DOHH2 (cell line): ENCODE data around the gene CAMSAP1.

Source experiments
- H3F3A ChIP-seq: fragments of 200-600 bp; sonication (generic), shearing (Covaris generic); 2 replicates; pipeline ENCODE4 v1.6.0; 2016; ENCODE audit warnings: antibody characterized with exemption, mild to moderate bottlenecking; ENCODE audit not compliant: control insufficient read depth, insufficient read depth
- H3K27ac ChIP-seq: fragments of 200-600 bp; sonication (generic); 2 replicates; pipeline ENCODE4 v1.5.1; 2014; ENCODE audit warnings: low read depth, mild to moderate bottlenecking, low read length, moderate library complexity
- H3K27me3 ChIP-seq: fragments of 200-600 bp; sonication (generic); 2 replicates; pipeline ENCODE4 v1.6.1; 2014; ENCODE audit warnings: mild to moderate bottlenecking, low read length, mixed read lengths; ENCODE audit not compliant: control insufficient read depth
- H3K36me3 ChIP-seq: fragments of 200-600 bp; sonication (generic); 2 replicates; pipeline ENCODE4 v1.6.1; 2014; ENCODE audit warnings: mild to moderate bottlenecking, low read length, moderate library complexity, mixed read lengths; ENCODE audit not compliant: control insufficient read depth
- H3K4me1 ChIP-seq: fragments of 200-600 bp; sonication (generic); 2 replicates; pipeline ENCODE4 v1.6.1; 2014; ENCODE audit warnings: mild to moderate bottlenecking, low read length, mixed read lengths; ENCODE audit not compliant: control insufficient read depth
- H3K4me2 ChIP-seq: fragments of 200-600 bp; sonication (generic); 2 replicates; pipeline ENCODE4 v1.6.0; 2014; ENCODE audit warnings: mild to moderate bottlenecking, low read length, moderate library complexity
- H3K4me3 ChIP-seq: fragments of 200-600 bp; sonication (generic); 2 replicates; pipeline ENCODE4 v1.5.1; 2014; ENCODE audit warnings: mild to moderate bottlenecking, low read length, mixed read lengths
- H3K79me2 ChIP-seq: fragments of 200-600 bp; sonication (generic); 2 replicates; pipeline ENCODE4 v1.6.1; 2014; ENCODE audit warnings: mild to moderate bottlenecking, low read length, mixed read lengths; ENCODE audit not compliant: control insufficient read depth
- H3K9me2 ChIP-seq: fragments of 200-600 bp; sonication (generic); replicated peaks from 2 replicates; pipeline ENCODE4 v1.6.1; 2014; ENCODE audit warnings: mild to moderate bottlenecking, low read length, mixed read lengths; ENCODE audit not compliant: control insufficient read depth
- H3K9me3 ChIP-seq: fragments of 200-600 bp; sonication (generic); 2 replicates; pipeline ENCODE4 v1.6.1; 2014; ENCODE audit warnings: antibody characterized with exemption, low read length, mixed read lengths; ENCODE audit not compliant: control insufficient read depth, insufficient read depth
- H4K20me1 ChIP-seq: fragments of 200-600 bp; sonication (generic); 2 replicates; pipeline ENCODE4 v1.6.0; 2014; ENCODE audit warnings: low read depth, mild to moderate bottlenecking, antibody characterized with exemption, low read length, moderate library complexity; ENCODE audit not compliant: control insufficient read depth, insufficient read depth
- EZH2phosphoT487 ChIP-seq: fragments of 200-600 bp; sonication (generic); IDR thresholded peaks from 2 replicates; pipeline ENCODE4 v1.6.1; 2017; ENCODE audit warnings: borderline replicate concordance, mild to moderate bottlenecking, antibody characterized with exemption, low read length, moderate library complexity, mixed read lengths
- TF ChIP-seq, protein P1 (sequence below): fragments of 200-600 bp; sonication (generic); IDR thresholded peaks from one replicate; pipeline ENCODE4 v1.5.1; 2014; ENCODE audit warnings: antibody characterized with exemption, mild to moderate bottlenecking, low read depth, low read length; ENCODE audit not compliant: poor library complexity, severe bottlenecking

Gene CAMSAP1

DNA sequence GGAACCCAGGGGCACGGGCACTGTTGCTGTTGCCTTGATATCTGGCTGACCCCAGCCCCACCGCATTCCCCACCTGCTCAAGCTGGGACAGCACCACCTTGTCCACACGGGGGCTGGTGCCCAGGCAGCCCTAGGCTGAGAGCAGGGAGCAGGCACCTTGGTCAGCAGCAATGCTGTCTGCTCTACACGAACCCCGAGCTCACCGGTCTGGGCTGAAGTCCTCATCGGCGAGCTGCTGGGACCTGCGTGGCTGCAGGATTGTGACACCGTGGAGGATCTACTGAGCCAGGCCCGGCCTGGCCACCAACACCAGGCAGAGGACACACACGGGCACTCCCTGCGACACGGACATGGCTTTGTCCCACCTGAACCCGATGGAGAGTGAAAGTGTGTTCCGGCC, 127.3 kb downstream of the CAMSAP1 start:
- no peaks in the 10 kb centered on the region for H3K9me3 ChIP-seq
- no peaks in the 10 kb centered on the region for H3K27me3 ChIP-seq
- no peaks in the 10 kb centered on the region for H4K20me1 ChIP-seq
- no peaks in the 10 kb centered on the region for H3K9me2 ChIP-seq
- no peak overlapping the region for H3K4me2 ChIP-seq
- no peaks in the 10 kb centered on the region for H3K36me3 ChIP-seq
- H3K4me1 ChIP-seq, result no peaks in the 10 kb centered on the region
- no peaks in the 10 kb centered on the region for H3K79me2 ChIP-seq
- TF ChIP-seq, protein P1, sequence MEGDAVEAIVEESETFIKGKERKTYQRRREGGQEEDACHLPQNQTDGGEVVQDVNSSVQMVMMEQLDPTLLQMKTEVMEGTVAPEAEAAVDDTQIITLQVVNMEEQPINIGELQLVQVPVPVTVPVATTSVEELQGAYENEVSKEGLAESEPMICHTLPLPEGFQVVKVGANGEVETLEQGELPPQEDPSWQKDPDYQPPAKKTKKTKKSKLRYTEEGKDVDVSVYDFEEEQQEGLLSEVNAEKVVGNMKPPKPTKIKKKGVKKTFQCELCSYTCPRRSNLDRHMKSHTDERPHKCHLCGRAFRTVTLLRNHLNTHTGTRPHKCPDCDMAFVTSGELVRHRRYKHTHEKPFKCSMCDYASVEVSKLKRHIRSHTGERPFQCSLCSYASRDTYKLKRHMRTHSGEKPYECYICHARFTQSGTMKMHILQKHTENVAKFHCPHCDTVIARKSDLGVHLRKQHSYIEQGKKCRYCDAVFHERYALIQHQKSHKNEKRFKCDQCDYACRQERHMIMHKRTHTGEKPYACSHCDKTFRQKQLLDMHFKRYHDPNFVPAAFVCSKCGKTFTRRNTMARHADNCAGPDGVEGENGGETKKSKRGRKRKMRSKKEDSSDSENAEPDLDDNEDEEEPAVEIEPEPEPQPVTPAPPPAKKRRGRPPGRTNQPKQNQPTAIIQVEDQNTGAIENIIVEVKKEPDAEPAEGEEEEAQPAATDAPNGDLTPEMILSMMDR, result no peak
- TF ChIP-seq EZH2phosphoT487, result no peak
- no peak overlapping the region for H3K27ac ChIP-seq
- no peaks in the 10 kb centered on the region for H3F3A ChIP-seq
- H3K4me3 ChIP-seq, result no peak overlapping the region

DNA sequence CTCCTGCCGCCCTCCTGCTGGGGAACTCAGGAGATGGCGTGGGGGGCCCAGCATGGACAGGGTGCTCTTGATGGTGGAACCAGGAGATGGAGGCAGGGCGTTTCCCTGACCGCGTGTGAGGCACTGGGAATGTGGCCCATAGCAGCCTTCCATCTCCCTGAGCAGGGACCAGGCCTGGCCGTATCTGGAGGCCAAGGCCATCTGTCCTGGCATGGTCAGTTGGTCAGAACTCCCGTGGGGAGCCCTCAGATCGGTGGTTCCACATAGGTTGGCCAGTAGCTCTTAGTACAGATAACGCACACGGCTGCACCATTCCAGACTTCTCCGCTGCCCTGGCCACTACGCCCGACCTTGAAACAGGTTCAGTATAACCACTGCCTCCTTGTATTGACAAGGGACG, 127.8 kb downstream of the CAMSAP1 start:
- Histone ChIP-seq H3K79me2 (no peaks in the 10 kb centered on the region), H4K20me1 (no peaks in the 10 kb centered on the region), H3K36me3 (no peaks in the 10 kb centered on the region), H3F3A (no peaks in the 10 kb centered on the region), H3K27ac (no peak overlapping the region), H3K4me2 (no peak overlapping the region), H3K4me1 (no peaks in the 10 kb centered on the region), H3K4me3 (no peak overlapping the region), H3K27me3 (no peaks in the 10 kb centered on the region), H3K9me2 (no peaks in the 10 kb centered on the region), H3K9me3 (no peaks in the 10 kb centered on the region)
- no peak for TF ChIP-seq EZH2phosphoT487
- TF ChIP-seq, protein P1, result no peak

DNA sequence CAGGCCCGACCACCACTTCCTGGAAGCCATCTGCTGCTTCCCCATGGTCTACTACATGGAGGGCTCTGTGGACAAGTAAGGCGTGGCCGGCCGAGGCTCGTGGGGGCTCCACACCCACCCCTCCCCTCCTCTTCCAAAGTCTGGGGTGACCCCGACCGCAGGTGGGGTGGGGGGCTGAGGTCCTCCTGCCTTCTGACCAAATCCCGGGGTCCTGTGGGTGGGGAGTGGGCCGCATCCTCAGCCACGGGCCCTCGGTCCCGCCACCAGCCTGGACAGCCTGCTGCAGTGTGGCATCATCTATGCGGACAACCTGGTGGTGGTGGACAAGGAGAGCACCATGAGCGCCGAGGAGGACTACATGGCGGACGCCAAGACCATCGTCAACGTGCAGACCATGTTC, 128.9 kb downstream of the CAMSAP1 start:
- Histone ChIP-seq H3F3A (no peaks in the 10 kb centered on the region), H3K79me2 (no peaks in the 10 kb centered on the region), H3K4me2 (no peak overlapping the region), H3K4me1 (no peaks in the 10 kb centered on the region), H3K36me3 (no peaks in the 10 kb centered on the region), H4K20me1 (no peaks in the 10 kb centered on the region), H3K9me3 (no peaks in the 10 kb centered on the region), H3K27me3 (no peaks in the 10 kb centered on the region), H3K27ac (no peak overlapping the region), H3K9me2 (no peaks in the 10 kb centered on the region), H3K4me3 (no peak overlapping the region)
- TF ChIP-seq, protein P1, result no peak
- TF ChIP-seq EZH2phosphoT487, result no peak

DNA sequence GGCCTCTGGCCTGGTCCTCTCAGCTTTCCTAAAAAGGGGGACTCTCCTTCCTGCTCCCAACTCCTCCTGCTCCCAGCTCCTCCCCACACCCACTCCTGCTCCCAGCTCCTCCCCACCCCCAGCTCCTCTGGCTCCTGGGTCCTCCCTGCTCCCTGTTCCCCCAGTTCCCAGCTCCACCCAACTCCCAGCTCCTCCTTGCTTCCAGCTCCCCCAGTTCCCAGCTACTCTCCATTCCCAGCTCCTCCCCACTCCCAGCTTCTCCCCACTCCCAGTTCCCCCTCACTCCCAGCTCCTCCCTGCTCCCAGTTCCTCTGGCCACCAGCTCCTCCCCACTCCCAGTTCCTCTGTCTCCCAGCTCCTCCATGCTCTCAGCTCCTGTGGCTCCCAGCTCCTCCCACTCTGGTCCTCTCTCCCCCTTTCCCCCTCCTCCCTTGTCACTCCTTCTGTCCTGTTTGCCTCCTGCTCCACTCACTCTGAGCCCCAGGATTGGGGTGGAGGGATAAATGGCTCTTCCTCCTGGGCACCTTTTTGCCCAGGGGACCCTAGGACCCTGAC, 129.6 kb downstream of the CAMSAP1 start:
- Histone ChIP-seq H3K79me2 (no peaks in the 10 kb centered on the region), H3K9me3 (no peaks in the 10 kb centered on the region), H3K36me3 (no peaks in the 10 kb centered on the region), H3K4me1 (no peaks in the 10 kb centered on the region), H3K27ac (no peak overlapping the region), H3K9me2 (no peaks in the 10 kb centered on the region), H3K4me3 (no peak overlapping the region), H4K20me1 (no peaks in the 10 kb centered on the region), H3F3A (no peaks in the 10 kb centered on the region), H3K27me3 (no peaks in the 10 kb centered on the region), H3K4me2 (no peak overlapping the region)
- TF ChIP-seq, protein P1, result no peak
- no peak for TF ChIP-seq EZH2phosphoT487
